Measurements from ENCODE around the gene HEYL.
A peak's percentile ranks its signal among the peaks of the same experiment; 100 is the strongest.

HEYL gene

GRCh38 chr1:39645411-39646043 lies 6.1 kb upstream of the HEYL start:
- Histone ChIP-seq H3K4me3 (no peak overlapping the region), H3K27me3 (ENCODE audit: low read depth) (no peaks in the 10 kb centered on the region)
- in situ Hi-C loops (cut with MboI; ENCODE audit: low sequenced_read_pairs), result no loop called here

GRCh38 chr1:39643705-39644104 lies 4.3 kb upstream of the HEYL start:
- Histone ChIP-seq H3K36me3 (replicated peaks) (no peaks in the 10 kb centered on the region), H3K4me1 (0 out of 2 replicates have a peak, but pooled peaks cover 3% of the 10 kb centered on the region), H3K27me3 (ENCODE audit: low read depth) (no peaks in the 10 kb centered on the region), H3K4me3 (no peak overlapping the region), H3K9me3 (no peaks in the 10 kb centered on the region)
- DNase-seq (ENCODE audit: low spot score in 2 of 2), result no peak
- in situ Hi-C loops (cut with MboI; ENCODE audit: low sequenced_read_pairs), result no loop called here

More at GRCh38 chr1:39645411-39646043, 6.1 kb upstream of the HEYL start:
- 0 out of 2 replicates have a peak, but pooled peaks cover 3% of the 10 kb centered on the region for H3K4me1 ChIP-seq
- H3K9me3 ChIP-seq, result no peaks in the 10 kb centered on the region
- no peak for DNase-seq (ENCODE audit: low spot score in 2 of 2)
- no peaks in the 10 kb centered on the region for H3K36me3 ChIP-seq (replicated peaks)

GRCh38 chr1:39642796-39643195 lies 3.4 kb upstream of the HEYL start:
- no peaks in the 10 kb centered on the region for H3K27me3 ChIP-seq (ENCODE audit: low read depth)
- no peak overlapping the region for H3K4me3 ChIP-seq
- no peaks in the 10 kb centered on the region for H3K36me3 ChIP-seq (replicated peaks)
- no peaks in the 10 kb centered on the region for H3K9me3 ChIP-seq
- in situ Hi-C loops (cut with MboI; ENCODE audit: low sequenced_read_pairs), result no loop called here
- DNase-seq (ENCODE audit: low spot score in 2 of 2), result no peak
- H3K4me1 ChIP-seq, result 0 out of 2 replicates have a peak, but pooled peaks cover 3% of the 10 kb centered on the region

- Histone ChIP-seq H3K4me1 (0 out of 2 replicates have a peak, but pooled peaks cover 3% of the 10 kb centered on the region), H3K27me3 (ENCODE audit: low read depth) (no peaks in the 10 kb centered on the region)
- no peak for DNase-seq (ENCODE audit: low spot score in 2 of 2)
Observed at GRCh38 chr1:39640861-39641260, 1.4 kb upstream of the HEYL start.

GRCh38 chr1:39638965-39639304 lies 508 bp downstream of the HEYL start:
- Histone ChIP-seq H3K4me3 (peak overlapping the region; percentile 42), H3K9me3 (no peaks in the 10 kb centered on the region), H3K27me3 (ENCODE audit: low read depth) (no peaks in the 10 kb centered on the region), H3K4me1 (0 out of 2 replicates have a peak, but pooled peaks cover 3% of the 10 kb centered on the region), H3K36me3 (replicated peaks) (no peaks in the 10 kb centered on the region)
- DNase-seq (ENCODE audit: low spot score in 2 of 2), result no peak
- in situ Hi-C loops (cut with MboI; ENCODE audit: low sequenced_read_pairs), result no loop called here

More at GRCh38 chr1:39640861-39641260, 1.4 kb upstream of the HEYL start:
- H3K4me3 ChIP-seq, result no peak overlapping the region
- no peaks in the 10 kb centered on the region for H3K9me3 ChIP-seq
- in situ Hi-C loops (cut with MboI; ENCODE audit: low sequenced_read_pairs), result no loop called here
- no peaks in the 10 kb centered on the region for H3K36me3 ChIP-seq (replicated peaks)

GRCh38 chr1:39637361-39637760 lies 2.1 kb downstream of the HEYL start:
- peaks cover 6% of the 10 kb centered on the region for H3K4me1 ChIP-seq
- no peak overlapping the region for H3K4me3 ChIP-seq
- no peaks in the 10 kb centered on the region for H3K27me3 ChIP-seq (ENCODE audit: low read depth)
- H3K9me3 ChIP-seq, result no peaks in the 10 kb centered on the region
- no peak for DNase-seq (ENCODE audit: low spot score in 2 of 2)
- in situ Hi-C loops (cut with MboI; ENCODE audit: low sequenced_read_pairs), result no loop called here
- H3K36me3 ChIP-seq (replicated peaks), result no peaks in the 10 kb centered on the region

GRCh38 chr1:39635871-39636210 lies 3.6 kb downstream of the HEYL start:
- Histone ChIP-seq H3K9me3 (no peaks in the 10 kb centered on the region), H3K4me3 (no peak overlapping the region), H3K36me3 (replicated peaks) (peaks cover 5% of the 10 kb centered on the region), H3K4me1 (peaks cover 8% of the 10 kb centered on the region), H3K27me3 (ENCODE audit: low read depth) (no peaks in the 10 kb centered on the region)
- in situ Hi-C loops (cut with MboI; ENCODE audit: low sequenced_read_pairs), result no loop called here
- no peak for DNase-seq (ENCODE audit: low spot score in 2 of 2)

GRCh38 chr1:39635205-39635870 lies 4.1 kb downstream of the HEYL start:
- Histone ChIP-seq H3K9me3 (no peaks in the 10 kb centered on the region), H3K27me3 (ENCODE audit: low read depth) (no peaks in the 10 kb centered on the region), H3K4me3 (no peak overlapping the region), H3K36me3 (replicated peaks) (peaks cover 5% of the 10 kb centered on the region), H3K4me1 (peaks cover 8% of the 10 kb centered on the region)
- DNase-seq (ENCODE audit: low spot score in 2 of 2), result no peak
- in situ Hi-C loops (cut with MboI; ENCODE audit: low sequenced_read_pairs), result no loop called here

- Histone ChIP-seq H3K4me1 (peaks cover 8% of the 10 kb centered on the region), H3K27me3 (ENCODE audit: low read depth) (no peaks in the 10 kb centered on the region), H3K4me3 (no peak overlapping the region), H3K9me3 (no peaks in the 10 kb centered on the region), H3K36me3 (replicated peaks) (peaks cover 5% of the 10 kb centered on the region)
- no peak for DNase-seq (ENCODE audit: low spot score in 2 of 2)
- in situ Hi-C loops (cut with MboI; ENCODE audit: low sequenced_read_pairs), result no loop called here
Observed at GRCh38 chr1:39633422-39633821, 6.0 kb downstream of the HEYL start.

- no peak for DNase-seq (ENCODE audit: low spot score in 2 of 2)
- no peak overlapping the region for H3K4me3 ChIP-seq
- H3K4me1 ChIP-seq, result peaks cover 8% of the 10 kb centered on the region
- no peaks in the 10 kb centered on the region for H3K9me3 ChIP-seq
- peaks cover 5% of the 10 kb centered on the region for H3K36me3 ChIP-seq (replicated peaks)
- in situ Hi-C loops (cut with MboI; ENCODE audit: low sequenced_read_pairs), result no loop called here
- H3K27me3 ChIP-seq (ENCODE audit: low read depth), result no peaks in the 10 kb centered on the region
Observed at GRCh38 chr1:39632682-39633417, 6.6 kb downstream of the HEYL start.

- Histone ChIP-seq H3K4me3 (no peak overlapping the region), H3K9me3 (no peaks in the 10 kb centered on the region), H3K4me1 (peaks cover 8% of the 10 kb centered on the region), H3K36me3 (replicated peaks) (peaks cover 5% of the 10 kb centered on the region), H3K27me3 (ENCODE audit: low read depth) (no peaks in the 10 kb centered on the region)
- in situ Hi-C loops (cut with MboI; ENCODE audit: low sequenced_read_pairs), result no loop called here
- DNase-seq (ENCODE audit: low spot score in 2 of 2), result peak; percentile 14 to 17
Observed at GRCh38 chr1:39632323-39632681, 7.1 kb downstream of the HEYL start.

- Histone ChIP-seq H3K4me1 (peaks cover 8% of the 10 kb centered on the region), H3K36me3 (replicated peaks) (peaks cover 5% of the 10 kb centered on the region), H3K9me3 (no peaks in the 10 kb centered on the region), H3K4me3 (no peak overlapping the region), H3K27me3 (ENCODE audit: low read depth) (no peaks in the 10 kb centered on the region)
- in situ Hi-C loops (cut with MboI; ENCODE audit: low sequenced_read_pairs), result no loop called here
- DNase-seq (ENCODE audit: low spot score in 2 of 2), result peak in 1 of 2 experiments; percentile 51
Observed at GRCh38 chr1:39631361-39632322, 7.8 kb downstream of the HEYL start.

- H3K36me3 ChIP-seq (replicated peaks), result peaks cover 5% of the 10 kb centered on the region
- no peak for DNase-seq (ENCODE audit: low spot score in 2 of 2)
- peaks cover 8% of the 10 kb centered on the region for H3K4me1 ChIP-seq
- no peak overlapping the region for H3K4me3 ChIP-seq
- no peaks in the 10 kb centered on the region for H3K27me3 ChIP-seq (ENCODE audit: low read depth)
- H3K9me3 ChIP-seq, result no peaks in the 10 kb centered on the region
- in situ Hi-C loops (cut with MboI; ENCODE audit: low sequenced_read_pairs), result no loop called here
Observed at GRCh38 chr1:39628807-39629350, 10.6 kb downstream of the HEYL start.
